ENCODE data around the gene RNF138. TPM values are rescaled to one million over a fixed set of nuclear protein-coding genes. Genes with fewer than 3 reads are reported as not detected.

Gene RNF138
- total and polyA plus RNA-seq, 8 donors: 24.7 to 57.9 (median 51.2) TPM

- H3K27me3 ChIP-seq: no peaks in the 10 kb centered on the region
- no peak overlapping the region for H3K27ac ChIP-seq
- TF ChIP-seq, protein P1, sequence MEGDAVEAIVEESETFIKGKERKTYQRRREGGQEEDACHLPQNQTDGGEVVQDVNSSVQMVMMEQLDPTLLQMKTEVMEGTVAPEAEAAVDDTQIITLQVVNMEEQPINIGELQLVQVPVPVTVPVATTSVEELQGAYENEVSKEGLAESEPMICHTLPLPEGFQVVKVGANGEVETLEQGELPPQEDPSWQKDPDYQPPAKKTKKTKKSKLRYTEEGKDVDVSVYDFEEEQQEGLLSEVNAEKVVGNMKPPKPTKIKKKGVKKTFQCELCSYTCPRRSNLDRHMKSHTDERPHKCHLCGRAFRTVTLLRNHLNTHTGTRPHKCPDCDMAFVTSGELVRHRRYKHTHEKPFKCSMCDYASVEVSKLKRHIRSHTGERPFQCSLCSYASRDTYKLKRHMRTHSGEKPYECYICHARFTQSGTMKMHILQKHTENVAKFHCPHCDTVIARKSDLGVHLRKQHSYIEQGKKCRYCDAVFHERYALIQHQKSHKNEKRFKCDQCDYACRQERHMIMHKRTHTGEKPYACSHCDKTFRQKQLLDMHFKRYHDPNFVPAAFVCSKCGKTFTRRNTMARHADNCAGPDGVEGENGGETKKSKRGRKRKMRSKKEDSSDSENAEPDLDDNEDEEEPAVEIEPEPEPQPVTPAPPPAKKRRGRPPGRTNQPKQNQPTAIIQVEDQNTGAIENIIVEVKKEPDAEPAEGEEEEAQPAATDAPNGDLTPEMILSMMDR (IDR thresholded peaks at IDR 0.05): no peak
- DNase-seq: no peak
- H3K9me3 ChIP-seq: no peaks in the 10 kb centered on the region
- H3K4me1 ChIP-seq: peaks cover 0 to 16% of the 10 kb centered on the region in 2 donors
- intact Hi-C loops (cut with DNase I): no loop called here
- no peak overlapping the region for H3K4me3 ChIP-seq
- H3K36me3 ChIP-seq: peaks cover 0 to 57% of the 10 kb centered on the region in 2 donors
- no peak for ATAC-seq
Measured at GRCh38 chr18:32112826-32113225, 21.2 kb downstream of the RNF138 start.

DNA sequence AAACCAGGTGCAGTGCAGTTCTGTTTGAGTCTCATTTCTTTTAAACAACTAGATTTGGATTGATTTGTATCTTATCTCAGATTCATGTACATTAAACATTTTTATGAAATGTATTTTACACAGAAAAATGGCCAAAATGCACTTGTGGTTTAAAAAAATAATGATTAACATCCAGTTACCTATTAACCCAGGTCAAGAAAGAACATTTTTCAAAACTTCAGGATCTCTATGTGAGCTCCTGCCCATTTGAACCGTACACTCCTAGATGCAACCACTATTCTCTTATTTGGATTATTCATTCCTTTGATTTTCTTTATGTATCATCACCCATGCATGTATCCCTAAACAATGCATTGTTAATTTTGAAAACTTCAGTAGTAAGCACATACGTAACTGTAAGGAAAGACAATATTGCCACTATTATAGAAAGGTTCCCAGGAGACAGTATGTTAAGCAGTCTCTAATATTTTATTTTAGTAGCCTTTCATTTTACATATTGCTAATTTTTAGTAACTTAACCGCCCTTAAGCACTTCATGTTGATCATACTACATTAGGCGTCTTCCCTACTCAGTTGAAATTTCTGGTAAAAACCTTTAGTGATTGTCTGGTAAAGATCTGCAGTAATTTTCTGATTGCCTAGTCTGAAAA lies 22.7 kb downstream of the RNF138 start:
- no peak for ATAC-seq
- intact Hi-C loops (cut with DNase I): no loop called here
- DNase-seq: peak in 1 of 4 donors; percentile 4
- H3K36me3 ChIP-seq: peaks cover 0 to 73% of the 10 kb centered on the region in 2 donors
- H3K27ac ChIP-seq: no peak overlapping the region
- no peaks in the 10 kb centered on the region for H3K27me3 ChIP-seq
- H3K4me3 ChIP-seq: no peak overlapping the region
- H3K4me1 ChIP-seq: peaks cover 0 to 16% of the 10 kb centered on the region in 2 donors
- no peaks in the 10 kb centered on the region for H3K9me3 ChIP-seq
- TF ChIP-seq, protein P1 (IDR thresholded peaks at IDR 0.05): no peak

DNA sequence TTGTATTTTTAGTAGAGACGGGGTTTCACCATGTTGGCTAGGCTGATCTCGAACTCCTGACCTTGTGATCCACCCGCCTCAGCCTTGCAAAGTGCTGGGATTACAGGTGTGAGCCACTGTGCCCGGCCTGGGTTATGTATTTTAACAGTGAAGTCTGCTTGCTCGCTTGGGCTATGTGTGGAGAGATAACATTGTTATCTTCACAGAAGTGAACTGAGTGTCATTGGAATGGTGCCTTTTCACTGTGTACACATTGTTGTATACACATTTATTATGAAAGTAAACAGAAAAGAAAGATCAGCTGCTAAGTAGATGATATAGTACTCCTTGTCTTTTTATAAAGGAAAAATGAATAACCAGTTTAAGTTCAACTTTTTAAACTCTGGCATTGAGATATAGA lies 30.4 kb downstream of the RNF138 start:
- TF ChIP-seq, protein P1 (IDR thresholded peaks at IDR 0.05): no peak
- Histone ChIP-seq H3K9me3 (no peaks in the 10 kb centered on the region), H3K27ac (no peak overlapping the region), H3K4me1 (no peaks in the 10 kb centered on the region), H3K27me3 (no peaks in the 10 kb centered on the region), H3K36me3 (peaks cover 0 to 72% of the 10 kb centered on the region in 2 donors), H3K4me3 (no peak overlapping the region)
- no peak for ATAC-seq
- no peak for DNase-seq
- intact Hi-C loops (cut with DNase I): no loop called here

- H3K4me3 ChIP-seq: no peak overlapping the region
- H3K27me3 ChIP-seq: no peaks in the 10 kb centered on the region
- DNase-seq (no peak), ATAC-seq (no peak)
- no peak overlapping the region for H3K27ac ChIP-seq
- intact Hi-C loops (cut with DNase I): no loop called here
- no peaks in the 10 kb centered on the region for H3K4me1 ChIP-seq
- no peaks in the 10 kb centered on the region for H3K9me3 ChIP-seq
- H3K36me3 ChIP-seq: peaks cover 0 to 87% of the 10 kb centered on the region in 2 donors
- TF ChIP-seq, protein P1 (IDR thresholded peaks at IDR 0.05): no peak
Measured at GRCh38 chr18:32126538-32126937, 34.9 kb downstream of the RNF138 start.

DNA sequence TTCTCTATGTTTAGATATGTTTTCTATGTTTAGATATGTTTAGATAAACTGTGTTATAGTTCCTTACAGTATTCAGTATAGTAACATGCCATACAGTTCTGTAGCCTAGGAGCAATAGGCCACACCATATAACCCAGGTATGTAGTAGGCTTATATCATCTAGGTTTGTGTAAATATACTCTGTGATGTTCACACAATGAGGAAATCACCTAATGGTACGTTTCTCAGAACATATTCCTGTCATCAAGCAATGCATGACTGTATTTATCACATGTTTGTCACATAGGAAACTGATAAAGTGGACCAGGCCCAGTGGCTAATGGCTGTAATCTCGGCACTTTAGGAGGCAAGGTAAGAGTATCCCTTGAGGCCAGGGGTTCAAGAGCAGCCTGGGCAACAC lies 44.0 kb downstream of the RNF138 start:
- ATAC-seq (no peak), DNase-seq (no peak)
- Histone ChIP-seq H3K4me3 (no peak overlapping the region), H3K9me3 (no peaks in the 10 kb centered on the region), H3K27me3 (no peaks in the 10 kb centered on the region), H3K36me3 (peaks cover 0 to 32% of the 10 kb centered on the region in 2 donors), H3K27ac (no peak overlapping the region), H3K4me1 (no peaks in the 10 kb centered on the region)
- TF ChIP-seq, protein P1 (IDR thresholded peaks at IDR 0.05): no peak
- intact Hi-C loops (cut with DNase I): no loop called here
